H1 (cell line): ENCODE results near the gene MORC2. TPM values are rescaled to one million over a fixed set of nuclear protein-coding genes. Genes with fewer than 3 reads are reported as not detected.

Experiments
- CTCF ChIA-PET: fragments of 300-600 bp; sonication (Branson Sonifier 250); formaldehyde crosslinking; loops from one replicate; lab custom pipeline; 2021; ENCODE audit not compliant: partially characterized antibody; lab: Charles Lee
- POLR2A ChIA-PET: fragments of 300-600 bp; sonication (Branson Sonifier 250); formaldehyde crosslinking; loops from one replicate; lab custom pipeline; 2021; ENCODE audit warnings: inconsistent platforms; ENCODE audit not compliant: partially characterized antibody; lab: Charles Lee
- DNase-seq, 2 experiments: peaks; one replicate each; pipeline versions ENCODE4 v3.0.0 to v3.0.0-alpha.2; 2010 to 2022; ENCODE audit warnings: low spot score in 2 of 2, low read depth in 1 of 2, mixed read lengths in 1 of 2
- FAIRE-seq: peaks from 2 replicates; lab custom pipeline; 2011; peaks lifted over from hg19 to GRCh38; lab: Jason Lieb, UNC
- H2AFZ ChIP-seq: 2 replicates; pipeline ENCODE4 v1.8.1; 2012; ENCODE audit warnings: low read length, inconsistent platforms
- H2AK5ac ChIP-seq: 2 replicates; pipeline ENCODE4 v1.6.1; 2013; ENCODE audit warnings: low read depth, low read length
- H2BK120ac ChIP-seq: replicated peaks from 2 replicates; pipeline ENCODE3; 2013; ENCODE audit warnings: low read depth, low read length, inconsistent platforms
- H2BK12ac ChIP-seq: 2 replicates; pipeline ENCODE4 v1.6.1; 2013; ENCODE audit warnings: low read depth, low read length
- H2BK15ac ChIP-seq: 2 replicates; pipeline ENCODE4 v1.6.1; 2013; ENCODE audit warnings: low read length
- H2BK20ac ChIP-seq: 2 replicates; pipeline ENCODE4 v1.6.1; 2013; ENCODE audit warnings: low read length
- H2BK5ac ChIP-seq: 2 replicates; pipeline ENCODE4 v1.6.1; 2013; ENCODE audit warnings: low read depth, low read length
- H3K14ac ChIP-seq: 2 replicates; pipeline ENCODE4 v1.6.1; 2013; ENCODE audit warnings: inconsistent platforms; ENCODE audit not compliant: insufficient read length
- H3K18ac ChIP-seq: 2 replicates; pipeline ENCODE4 v1.6.1; 2013; ENCODE audit warnings: low read length; ENCODE audit errors: extremely low read depth
- H3K23ac ChIP-seq: 2 replicates; pipeline ENCODE4 v1.6.1; 2013; ENCODE audit warnings: inconsistent platforms; ENCODE audit not compliant: insufficient read length
- H3K23me2 ChIP-seq: 2 replicates; pipeline ENCODE4 v1.6.1; 2013; ENCODE audit warnings: low read depth, low read length
- H3K27ac ChIP-seq: 2 replicates; pipeline ENCODE4 v1.6.1; 2011; ENCODE audit warnings: low read depth, low read length, inconsistent platforms
- H3K27me3 ChIP-seq, 4 experiments: replicated peaks in 1 of 4; 1 replicate in 1 of 4; 2 replicates in 3 of 4; pipeline versions ENCODE4 v1.6.1 to v1.8.1; 2011 to 2013; ENCODE audit warnings: low read length in 3 of 4, mild to moderate bottlenecking in 3 of 4, inconsistent platforms in 2 of 4, mixed read lengths in 2 of 4, moderate library complexity in 1 of 4; ENCODE audit not compliant: control insufficient read depth in 3 of 4, insufficient read depth in 3 of 4; ENCODE audit errors: extremely low read depth in 1 of 4
- H3K36me3 ChIP-seq, 4 experiments: 2 replicates each; pipeline versions ENCODE4 v1.6.1 to v1.8.1; 2011 to 2013; ENCODE audit warnings: mild to moderate bottlenecking in 4 of 4, low read length in 3 of 4, moderate library complexity in 2 of 4, control low read depth in 1 of 4, inconsistent platforms in 1 of 4; ENCODE audit not compliant: insufficient read depth in 4 of 4, control insufficient read depth in 2 of 4
- H3K4ac ChIP-seq: replicated peaks from 2 replicates; pipeline ENCODE3; 2013; ENCODE audit warnings: low read length, low read depth, mixed read lengths, inconsistent platforms; ENCODE audit not compliant: insufficient read length
- H3K4me1 ChIP-seq, 4 experiments: replicated peaks in 1 of 4; 1 replicate in 1 of 4; 2 replicates in 3 of 4; pipeline versions ENCODE4 v1.6.1 to v1.8.1; 2011 to 2013; ENCODE audit warnings: low read length in 3 of 4, inconsistent platforms in 2 of 4, mixed read lengths in 1 of 4; ENCODE audit not compliant: insufficient read depth in 4 of 4, control insufficient read depth in 3 of 4
- H3K4me2 ChIP-seq, 2 experiments: 2 replicates each; pipeline versions ENCODE4 v1.6.1 to v1.8.1; 2011 to 2013; ENCODE audit warnings: low read depth in 2 of 2, low read length in 2 of 2, control low read depth in 1 of 2, inconsistent platforms in 1 of 2, mild to moderate bottlenecking in 1 of 2; ENCODE audit not compliant: insufficient read depth in 1 of 2
- H3K4me3 ChIP-seq, 4 experiments: fragments of 200-600, 300-600 bp in 1 of 4; sonication (generic), shearing (Covaris generic), sonication (Bioruptor Twin) in 1 of 4; 2 replicates each; pipeline versions ENCODE4 v1.5.1 to v1.8.1; 2011 to 2016; ENCODE audit warnings: low read length in 4 of 4, low read depth in 3 of 4, control low read depth in 2 of 4, inconsistent platforms in 2 of 4, mild to moderate bottlenecking in 2 of 4, mixed read lengths in 1 of 4, moderate library complexity in 1 of 4; ENCODE audit not compliant: insufficient read depth in 2 of 4; ENCODE audit errors: extremely low read depth in 1 of 4
- H3K56ac ChIP-seq: replicated peaks from 2 replicates; pipeline ENCODE3; 2013; ENCODE audit warnings: low read depth, mild to moderate bottlenecking, mixed read lengths, low read length, inconsistent platforms; ENCODE audit not compliant: insufficient read length
- H3K79me1 ChIP-seq: 2 replicates; pipeline ENCODE4 v1.6.1; 2013; ENCODE audit warnings: low read depth, low read length, control low read depth
- H3K79me2 ChIP-seq, 2 experiments: 2 replicates each; pipeline versions ENCODE4 v1.6.1 to v1.8.1; 2012 to 2013; ENCODE audit warnings: low read length in 2 of 2, mild to moderate bottlenecking in 2 of 2, inconsistent platforms in 1 of 2; ENCODE audit not compliant: insufficient read depth in 2 of 2, control insufficient read depth in 1 of 2
- H3K9ac ChIP-seq, 4 experiments: replicated peaks in 1 of 4; 1 replicate in 1 of 4; 2 replicates in 3 of 4; pipeline versions ENCODE4 v1.6.1 to v1.8.1; 2011 to 2013; ENCODE audit warnings: low read depth in 3 of 4, low read length in 3 of 4, control low read depth in 2 of 4, mild to moderate bottlenecking in 2 of 4, moderate library complexity in 2 of 4, inconsistent platforms in 1 of 4; ENCODE audit errors: extremely low read depth in 1 of 4
- H3K9me3 ChIP-seq, 2 experiments: 2 replicates each; pipeline versions ENCODE4 v1.6.1 to v1.8.1; 2012 to 2013; ENCODE audit warnings: mild to moderate bottlenecking in 2 of 2, moderate library complexity in 2 of 2, control low read depth in 1 of 2, inconsistent platforms in 1 of 2, low read depth in 1 of 2, low read length in 1 of 2, mixed read lengths in 1 of 2; ENCODE audit not compliant: insufficient read depth in 2 of 2
- H4K20me1 ChIP-seq, 2 experiments: replicated peaks in 1 of 2; 2 replicates each; pipeline versions ENCODE3 to v1.8.1; 2011 to 2013; ENCODE audit warnings: inconsistent platforms in 2 of 2, low read length in 2 of 2, mild to moderate bottlenecking in 1 of 2; ENCODE audit not compliant: insufficient read depth in 2 of 2, control insufficient read depth in 1 of 2
- H4K5ac ChIP-seq: 2 replicates; pipeline ENCODE4 v1.6.1; 2013; ENCODE audit warnings: low read length, low read depth, mixed read lengths, inconsistent platforms; ENCODE audit not compliant: insufficient read length
- H4K8ac ChIP-seq: 2 replicates; pipeline ENCODE4 v1.8.0; 2013; ENCODE audit warnings: mild to moderate bottlenecking, moderate library complexity, low read length, inconsistent platforms; ENCODE audit not compliant: insufficient read depth; ENCODE audit errors: extremely low read depth
- H4K91ac ChIP-seq: replicated peaks from 2 replicates; pipeline ENCODE3; 2013; ENCODE audit warnings: low read length, mixed read lengths, inconsistent platforms; ENCODE audit not compliant: insufficient read length
- ASH2L ChIP-seq: fragments of 200-600, 300-600 bp; sonication (generic); IDR thresholded peaks from one replicate; pipeline ENCODE4 v1.7.1; 2017; ENCODE audit warnings: low read length
- EGR1 ChIP-seq: IDR thresholded peaks from 2 replicates; pipeline ENCODE4 v1.6.1; 2011; ENCODE audit warnings: low read depth, low read length, borderline replicate concordance
- RFX5 ChIP-seq: IDR thresholded peaks from 2 replicates; pipeline ENCODE4 v1.6.1; 2011; ENCODE audit warnings: low read depth, low read length, improper control_type of control experiment, borderline replicate concordance
- RXRA ChIP-seq: IDR thresholded peaks from 2 replicates; pipeline ENCODE4 v1.6.1; 2011; ENCODE audit warnings: low read depth, mild to moderate bottlenecking, low read length, moderate library complexity; ENCODE audit not compliant: insufficient read depth
- SIN3A ChIP-seq, 2 experiments: IDR thresholded peaks in 1 of 2; conservative IDR thresholded peaks in 1 of 2; 2 replicates each; pipeline ENCODE4 v1.6.1; 2011 to 2012; ENCODE audit warnings: low read length in 2 of 2, improper control_type of control experiment in 1 of 2, low read depth in 1 of 2, mild to moderate bottlenecking in 1 of 2
- TBP ChIP-seq: IDR thresholded peaks from 2 replicates; pipeline ENCODE4 v1.6.1; 2011; ENCODE audit warnings: low read depth, low read length, improper control_type of control experiment
- WGBS, 2 experiments: shearing (Covaris generic) in 1 of 2; methylation state at CpG; one replicate each; pipeline versions ENCODE4 v1.1.6 to v1.1.7; 2013 to 2015; ENCODE audit warnings: low lambda C conversion rate in 2 of 2, mixed read lengths in 2 of 2, inconsistent platforms in 1 of 2, low coverage in 1 of 2, missing lambda C conversion rate in 1 of 2; ENCODE audit not compliant: insufficient replicate concordance in 2 of 2, insufficient coverage in 1 of 2, insufficient read length in 1 of 2; ENCODE audit errors: extremely low coverage in 1 of 2, missing lambda C conversion rate in 1 of 2; 5-methylcytosine and 5-hydroxymethylcytosine counted together
- polyA plus RNA-seq, 7 experiments: library from polyadenylated mRNA; depleted of rRNA in 3 of 7; stranded (reverse) in 5 of 7; unstranded in 2 of 7; fragments of >200 nt in 5 of 7; fragments of 200-250 nt in 2 of 7; gene quantifications; 1 replicate in 5 of 7; 2 replicates in 1 of 7; 4 replicates in 1 of 7; pipeline versions ENCODE4 v1.2.1 to v1.2.3, GENCODE V29; 2011 to 2013; ENCODE audit warnings: missing spikeins in 2 of 7, mixed read lengths in 2 of 7
- total RNA-seq: library from RNA; stranded (reverse); fragmentation: NEBNext Ultra II Directional; extraction: Animal tissue kit (Norgen Biotek cat#: 25700); gene quantifications from 2 replicates; pipeline ENCODE4 v1.2.1, GENCODE V29; 2021

MORC2 gene
- total and polyA plus RNA-seq, 2 of the 8 experiments (the other 6 are each of a cell fraction or from before 2014, with no cell fraction given): 15.4 to 68.0 TPM

DNA sequence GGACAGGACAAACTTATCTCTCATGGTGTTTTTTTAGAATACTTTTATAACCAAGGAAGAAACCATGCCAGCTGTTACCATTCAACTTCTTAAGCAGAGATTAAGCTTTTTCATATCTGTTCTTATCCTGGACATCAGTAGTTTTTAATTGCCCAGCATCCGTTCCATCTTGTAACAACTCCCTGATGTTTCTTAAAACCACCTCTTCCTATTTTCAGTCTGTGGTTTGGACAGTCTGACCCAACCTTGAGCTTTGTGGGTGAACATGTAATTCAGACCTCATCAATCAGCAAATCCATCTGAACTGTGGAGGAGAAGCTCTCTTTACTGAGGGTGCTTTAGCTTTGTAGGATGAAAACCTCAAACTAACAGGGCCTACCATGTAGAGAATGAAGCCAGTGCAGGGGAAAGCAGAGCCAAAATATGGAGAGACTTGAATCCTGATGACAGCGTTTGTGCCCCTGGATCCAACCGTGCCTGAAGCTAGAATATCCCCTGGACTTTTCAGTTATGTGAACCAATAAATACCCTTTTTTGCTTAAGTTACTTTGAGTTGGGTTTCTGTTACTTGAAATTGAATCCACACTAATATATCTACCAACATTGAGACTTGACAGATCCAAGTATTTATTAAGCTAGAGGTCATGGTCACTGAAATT lies 9.9 kb upstream of the MORC2 start:
- TF ChIP-seq EGR1: no peak
- TF ChIP-seq TBP: no peak
- TF ChIP-seq RFX5: no peak
- TF ChIP-seq ASH2L: no peak
- no peak for TF ChIP-seq SIN3A (conservative IDR thresholded peaks at IDR 0.05 in 1 of 2, IDR thresholded peaks at IDR 0.05 in 1 of 2; ENCODE audit: low read depth in 1 of 2, low read length in 2 of 2)
- no peak for TF ChIP-seq RXRA
- H3K9ac ChIP-seq: no peak overlapping the region
- no peak overlapping the region for H2BK15ac ChIP-seq
- no peak overlapping the region for H2BK120ac ChIP-seq
- no peak for DNase-seq
- H3K18ac ChIP-seq: no peak overlapping the region
- peaks cover 5% of the 10 kb centered on the region; the same call in 1 of the 2 replicates for H3K79me1 ChIP-seq
- no peak for FAIRE-seq
- no peak overlapping the region for H2BK20ac ChIP-seq
- no peak overlapping the region for H3K4me3 ChIP-seq
- no peak overlapping the region for H2BK5ac ChIP-seq
- no peaks in the 10 kb centered on the region for H3K27me3 ChIP-seq
- H3K36me3 ChIP-seq: peaks cover 12 to 52% (median 39%) of the 10 kb centered on the region in 4 experiments; a peak in 7 of 8 replicates
- H3K4me2 ChIP-seq: no peak overlapping the region
- no peak overlapping the region for H3K23ac ChIP-seq
- H3K23me2 ChIP-seq: no peaks in the 10 kb centered on the region
- H2BK12ac ChIP-seq: no peak overlapping the region
- peaks cover 23 to 27% of the 10 kb centered on the region in 2 experiments; a peak in 3 of 4 replicates for H3K9me3 ChIP-seq
- no peak overlapping the region for H3K14ac ChIP-seq
- ChIA-PET POLR2A (interaction anchor here (0.6 to 9.7 kb wide), 5 partner anchors 9 to 326 kb away, joined by 3 to 86 read pairs (median 3); partner anchors contain the start of genes MORC2 and TUG1), CTCF (interaction anchor here (0.5 to 2.5 kb wide), 5 partner anchors 9 to 195 kb away, joined by 3 to 7 read pairs (median 4); partner anchors contain the start of genes MORC2 and TUG1)
- H2AK5ac ChIP-seq: no peak overlapping the region
- WGBS, 2 experiments: 98% methylated on average over 3 of the region's 3 CpGs; no CpG with 5 or more reads in 1 of the 2 experiments
- no peak overlapping the region for H4K91ac ChIP-seq
- no peak overlapping the region for H2AFZ ChIP-seq
- no peak overlapping the region for H3K4ac ChIP-seq
- H3K56ac ChIP-seq: no peak overlapping the region
- H4K5ac ChIP-seq: no peak overlapping the region
- no peak overlapping the region for H3K27ac ChIP-seq
- peaks cover 2 to 9% of the 10 kb centered on the region in 2 experiments for H4K20me1 ChIP-seq
- peaks cover 14 to 65% of the 10 kb centered on the region in 2 experiments; a peak in 3 of 4 replicates for H3K79me2 ChIP-seq
- no peaks in the 10 kb centered on the region for H3K4me1 ChIP-seq
- H4K8ac ChIP-seq: no peak overlapping the region
